SH-SY5Y (cell line): ENCODE results near the gene PTPRD.

Experiments
- GATA2 ChIP-seq: IDR thresholded peaks from 2 replicates; pipeline ENCODE4 v1.6.1; 2011; ENCODE audit warnings: mild to moderate bottlenecking, low read depth, low read length
- GATA3 ChIP-seq: IDR thresholded peaks from 2 replicates; pipeline ENCODE4 v1.6.1; 2011; ENCODE audit warnings: low read depth, mild to moderate bottlenecking, low read length, moderate library complexity

The PTPRD gene

DNA sequence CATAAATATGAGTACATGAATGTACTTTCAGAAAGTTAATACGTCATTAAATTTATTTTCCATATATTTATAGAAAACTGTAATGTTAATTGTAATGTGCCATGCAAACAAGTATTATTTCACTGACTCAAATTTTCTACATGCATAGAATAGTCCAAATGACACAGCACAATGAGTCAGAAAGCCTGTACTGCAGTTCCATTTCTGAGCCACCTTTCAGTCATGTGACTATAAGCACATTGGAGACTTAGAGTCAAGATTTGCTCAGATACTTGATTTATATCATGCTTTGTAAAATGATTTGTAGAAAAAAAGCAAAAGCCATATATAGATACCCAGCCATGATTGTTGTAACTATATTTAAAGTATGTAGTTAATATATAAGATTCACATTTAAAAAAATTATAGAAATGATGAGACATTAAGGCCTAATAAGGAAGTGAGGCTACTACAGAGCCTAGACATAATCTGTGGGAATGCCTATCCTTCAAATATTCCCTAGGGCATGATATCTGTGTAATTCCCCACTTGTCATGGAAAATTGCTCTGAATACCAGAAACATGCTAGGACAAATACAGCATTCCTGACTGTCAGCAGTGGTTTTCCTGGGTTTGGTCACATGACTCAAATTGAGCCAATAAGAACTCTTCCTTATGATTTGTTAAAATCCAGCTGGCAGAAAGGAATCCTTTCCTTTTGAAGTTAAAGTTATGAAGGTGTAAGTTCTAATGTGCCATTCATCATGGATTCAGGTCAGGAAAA lies 50.0 kb downstream of the PTPRD start:
- no peak for TF ChIP-seq GATA3
- TF ChIP-seq GATA2, result no peak

DNA sequence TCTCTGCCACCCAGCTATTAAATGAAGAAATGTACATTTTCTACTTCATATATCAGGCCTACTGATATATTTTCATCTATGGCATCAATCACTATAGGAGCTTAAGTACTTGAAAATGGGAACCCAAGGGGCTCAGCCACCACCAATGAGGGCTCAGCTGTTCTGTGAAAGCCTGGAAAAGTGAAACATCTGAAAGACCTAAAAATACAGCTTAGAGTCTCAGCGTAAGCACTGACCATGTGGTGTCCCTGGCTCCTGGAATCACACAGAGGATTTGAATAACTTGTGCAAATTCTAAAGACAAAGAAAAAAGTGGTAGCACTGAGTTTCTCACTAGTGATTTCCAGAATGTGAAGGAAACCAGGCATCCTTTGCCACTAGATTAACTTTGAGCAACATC lies 64.5 kb downstream of the PTPRD start:
- TF ChIP-seq GATA3, result no peak
- no peak for TF ChIP-seq GATA2

DNA sequence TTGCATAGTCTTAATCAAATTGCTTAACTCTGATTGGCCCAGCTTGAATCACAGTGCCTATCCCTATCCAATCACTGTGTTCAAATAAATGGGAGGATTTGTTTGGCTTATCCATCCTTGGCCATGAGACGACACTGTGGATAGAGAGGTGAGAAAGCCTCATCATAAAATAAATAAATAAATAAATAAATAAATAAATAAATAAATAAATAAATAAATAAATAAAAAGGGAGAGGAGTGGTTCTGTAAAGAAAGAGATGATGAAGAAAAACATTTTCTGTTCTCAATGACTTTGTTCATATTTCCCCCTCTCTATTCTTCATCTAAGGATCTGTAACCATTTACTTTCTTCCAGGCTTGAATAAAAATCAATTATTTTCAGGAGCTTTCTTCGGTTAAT lies 74.7 kb downstream of the PTPRD start:
- no peak for TF ChIP-seq GATA2
- TF ChIP-seq GATA3, result no peak

DNA sequence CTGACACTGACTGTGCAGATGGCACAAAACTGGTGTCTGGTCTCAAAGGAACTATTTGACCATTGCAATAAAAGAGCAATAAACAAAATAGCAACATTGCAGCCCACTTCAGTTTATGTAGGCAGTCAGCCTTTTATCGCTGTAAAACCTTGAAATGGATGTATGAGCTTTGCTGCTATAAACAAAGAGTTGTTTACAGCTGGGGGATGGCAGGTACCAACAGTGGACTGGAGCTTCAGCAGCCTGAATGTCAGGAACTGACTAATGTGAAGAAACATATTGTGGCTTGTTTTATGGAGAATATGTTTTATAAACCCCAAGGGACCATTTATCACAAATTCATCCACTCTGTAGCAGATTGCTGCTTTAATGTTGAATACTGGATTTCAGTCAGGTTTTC lies 78.0 kb downstream of the PTPRD start:
- TF ChIP-seq GATA2 (no peak), GATA3 (no peak)

DNA sequence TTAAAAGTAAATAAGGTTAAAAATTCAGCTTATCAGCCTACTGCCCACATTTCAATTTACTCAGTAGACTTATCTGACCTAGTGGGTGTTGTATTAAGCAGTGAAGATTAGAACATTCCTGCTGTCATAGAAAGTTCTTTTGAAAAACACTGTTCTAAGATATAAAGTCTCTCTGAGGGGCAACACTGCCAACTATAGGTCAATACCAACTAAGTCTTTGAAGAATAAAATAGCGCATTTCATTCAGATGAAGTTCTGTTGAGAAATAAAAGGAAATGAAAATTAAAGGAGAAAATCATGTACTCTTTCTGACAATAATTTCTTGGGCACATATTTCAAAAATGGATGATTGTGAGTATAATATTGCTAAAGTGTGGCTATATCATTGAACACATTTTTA lies 86.8 kb downstream of the PTPRD start:
- TF ChIP-seq GATA2 (no peak), GATA3 (no peak)

DNA sequence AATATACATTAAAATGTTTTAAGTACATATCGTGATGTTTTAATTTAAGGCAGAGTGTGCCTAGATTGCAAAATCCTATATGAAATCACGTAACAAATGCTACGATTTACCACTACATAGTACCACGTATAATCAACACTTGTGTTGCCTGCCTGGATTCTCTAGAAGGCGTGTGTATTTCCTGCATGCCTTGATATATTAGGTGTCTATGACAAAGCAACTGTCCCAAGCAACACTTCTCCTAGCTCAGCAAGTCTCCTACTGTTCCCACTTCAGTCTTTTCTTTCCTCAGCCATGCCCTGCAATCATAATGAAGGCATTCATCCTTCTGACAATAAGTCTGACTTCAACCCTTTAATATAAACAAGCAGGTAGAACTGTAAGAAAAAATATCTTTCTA lies 89.6 kb downstream of the PTPRD start:
- TF ChIP-seq GATA2 (no peak), GATA3 (no peak)

DNA sequence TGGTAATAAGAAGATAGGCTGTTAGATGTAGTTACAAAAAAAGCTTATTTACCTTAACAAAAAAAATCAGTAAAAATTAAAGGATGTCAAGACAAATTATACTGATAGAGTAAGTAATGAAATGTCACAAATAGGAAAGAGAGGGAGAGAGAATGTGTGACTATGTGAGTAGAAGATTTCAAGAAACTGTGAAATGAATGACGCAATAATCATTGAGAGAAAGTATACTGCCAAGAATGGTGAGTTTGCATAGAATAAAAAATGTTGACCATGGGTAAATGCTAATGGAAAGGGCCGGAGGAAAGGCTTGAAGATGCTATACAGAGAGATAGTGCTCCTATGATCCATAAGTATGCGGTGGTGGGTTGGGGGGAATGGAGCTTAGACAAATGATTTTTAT lies 100.7 kb downstream of the PTPRD start:
- TF ChIP-seq GATA2 (no peak), GATA3 (no peak)

DNA sequence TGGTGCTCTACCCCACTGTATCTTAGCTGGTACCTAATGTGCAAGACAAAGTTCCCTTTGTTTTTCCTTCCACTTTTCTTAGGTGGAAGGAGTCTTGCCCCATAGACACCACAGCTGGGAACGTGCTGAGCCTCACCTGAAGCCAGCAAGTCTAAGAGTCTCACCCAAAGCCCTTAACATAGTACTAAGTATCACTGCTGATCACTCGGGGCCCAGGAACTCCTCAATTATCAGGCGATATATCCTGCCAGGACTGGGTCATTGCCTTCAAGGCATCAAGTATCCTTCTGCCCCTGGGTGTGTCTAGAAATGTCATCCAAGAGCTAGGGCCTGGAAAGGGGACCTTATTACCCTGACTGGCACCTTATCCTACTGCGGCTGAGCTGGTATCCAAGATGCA lies 123.9 kb downstream of the PTPRD start:
- no peak for TF ChIP-seq GATA3
- TF ChIP-seq GATA2, result no peak

DNA sequence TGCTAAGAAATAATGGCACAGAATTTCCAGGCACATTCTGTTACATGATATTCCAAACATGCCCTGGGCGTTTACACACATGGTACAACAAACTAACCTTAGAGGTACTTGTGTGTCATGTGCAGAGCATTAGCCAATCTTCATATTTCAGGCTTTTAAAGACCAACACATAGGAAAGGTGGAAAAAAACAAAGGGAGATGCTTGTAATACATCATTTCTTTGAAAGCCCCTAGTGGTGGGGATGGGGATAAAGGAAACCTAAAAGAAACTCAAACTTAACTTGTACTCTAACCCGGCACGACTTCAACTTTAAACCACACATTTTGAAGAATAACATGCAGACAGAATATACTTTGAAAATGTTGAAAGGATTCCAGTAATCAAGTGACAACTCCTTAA lies 133.6 kb downstream of the PTPRD start:
- TF ChIP-seq GATA2 (no peak), GATA3 (no peak)

DNA sequence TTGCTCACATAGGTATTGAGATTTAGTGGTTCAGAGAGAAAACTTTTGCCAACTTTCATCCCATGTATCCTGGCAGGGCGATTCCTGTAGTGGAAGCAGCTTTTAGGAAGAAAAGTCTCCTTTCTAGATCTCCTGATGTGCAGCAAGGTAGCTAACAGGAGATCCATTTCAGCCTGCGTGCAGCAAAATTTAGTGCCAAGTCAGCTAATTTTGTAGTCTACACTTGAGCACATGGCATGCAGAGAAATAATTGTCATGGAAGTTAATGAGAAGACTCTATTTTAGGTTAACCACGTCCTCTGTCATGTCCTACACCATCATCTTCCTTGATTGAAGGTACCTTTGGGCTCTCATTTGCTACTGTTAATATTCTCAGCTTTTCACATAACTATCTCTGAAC lies 165.8 kb downstream of the PTPRD start:
- no peak for TF ChIP-seq GATA3
- no peak for TF ChIP-seq GATA2

DNA sequence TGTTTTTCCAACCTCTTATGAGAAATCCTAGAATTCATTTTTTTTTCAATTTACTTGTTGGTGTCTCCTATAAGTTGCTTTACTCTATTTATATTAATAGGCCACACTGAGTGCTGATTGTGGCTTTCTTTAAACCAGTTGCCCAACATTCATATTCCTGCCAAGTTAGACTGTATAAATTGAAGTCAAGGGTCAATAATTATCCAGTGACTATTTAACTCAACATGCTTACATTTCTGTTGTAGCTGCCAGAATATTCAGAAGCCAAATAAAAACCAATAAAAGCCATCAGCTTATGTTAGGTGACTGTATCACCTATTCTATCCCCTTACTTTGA lies 169.0 kb downstream of the PTPRD start:
- TF ChIP-seq GATA3 (no peak), GATA2 (no peak)

DNA sequence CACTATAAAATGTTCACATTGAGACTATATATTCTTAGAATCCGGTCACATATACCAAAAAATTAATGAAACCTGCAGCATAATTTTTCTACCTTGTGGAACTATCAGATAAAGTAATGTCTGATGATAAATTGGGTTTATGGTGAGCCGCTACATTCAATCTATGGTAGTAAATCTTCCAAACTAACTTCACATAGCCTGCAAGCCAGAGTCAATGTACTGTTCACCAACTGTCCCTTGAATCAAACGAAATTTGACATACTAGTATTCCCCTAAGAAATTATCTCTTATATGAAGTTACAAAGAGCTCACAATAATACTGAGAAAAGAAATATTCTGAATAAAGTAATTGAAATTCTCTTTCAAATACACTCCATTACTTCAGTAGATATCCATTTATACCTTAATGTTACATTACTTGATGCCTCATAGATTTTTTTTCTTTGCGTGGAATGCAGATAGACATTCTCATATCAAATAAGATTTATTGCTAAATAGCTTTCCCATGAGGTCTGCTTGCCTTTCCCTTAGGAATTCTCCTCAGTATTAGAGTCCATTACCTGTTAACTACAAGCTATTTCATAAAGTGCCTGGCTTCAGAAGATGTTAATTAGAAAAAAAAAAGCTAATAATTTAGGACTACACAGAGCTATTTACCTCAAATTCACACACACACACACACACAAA lies 169.5 kb downstream of the PTPRD start:
- TF ChIP-seq GATA3 (no peak), GATA2 (no peak)

DNA sequence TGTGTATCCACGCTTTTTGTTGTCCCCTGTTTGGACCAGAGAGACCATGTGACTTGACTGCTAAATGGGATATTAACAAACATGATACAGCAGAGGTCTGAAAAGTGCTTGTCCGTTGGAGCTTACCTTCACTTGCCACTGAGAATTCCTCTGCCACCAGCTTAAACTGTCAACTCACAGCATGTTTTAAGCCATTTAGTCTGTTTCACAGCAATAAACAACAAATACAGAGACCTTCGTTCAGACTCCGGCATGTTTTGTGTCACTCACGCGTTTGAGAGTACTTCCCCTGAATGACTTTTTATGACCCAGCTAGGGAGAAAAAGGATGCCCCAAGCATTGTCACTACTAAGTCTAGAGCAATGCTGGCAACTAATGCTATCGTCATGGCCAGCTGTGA lies 173.8 kb downstream of the PTPRD start:
- no peak for TF ChIP-seq GATA3
- TF ChIP-seq GATA2, result no peak

DNA sequence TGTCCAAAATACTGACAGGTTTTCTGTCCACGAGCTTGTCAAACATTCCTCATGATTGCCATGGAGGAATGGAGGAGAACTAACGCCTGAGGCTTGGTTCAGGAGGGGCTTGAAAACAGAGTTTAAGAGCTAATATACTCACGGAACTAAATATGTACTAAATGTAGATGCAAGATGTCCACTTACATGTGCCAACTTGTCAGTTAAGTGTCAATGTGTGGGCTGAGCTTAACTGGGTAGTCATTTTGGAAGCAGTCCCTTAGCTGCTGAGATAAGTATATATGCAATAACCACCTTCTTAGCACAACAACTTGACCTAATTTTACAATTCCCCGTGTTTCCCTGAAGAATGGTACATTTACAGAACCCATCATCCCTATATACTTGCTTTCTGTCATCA lies 176.0 kb downstream of the PTPRD start:
- no peak for TF ChIP-seq GATA2

DNA sequence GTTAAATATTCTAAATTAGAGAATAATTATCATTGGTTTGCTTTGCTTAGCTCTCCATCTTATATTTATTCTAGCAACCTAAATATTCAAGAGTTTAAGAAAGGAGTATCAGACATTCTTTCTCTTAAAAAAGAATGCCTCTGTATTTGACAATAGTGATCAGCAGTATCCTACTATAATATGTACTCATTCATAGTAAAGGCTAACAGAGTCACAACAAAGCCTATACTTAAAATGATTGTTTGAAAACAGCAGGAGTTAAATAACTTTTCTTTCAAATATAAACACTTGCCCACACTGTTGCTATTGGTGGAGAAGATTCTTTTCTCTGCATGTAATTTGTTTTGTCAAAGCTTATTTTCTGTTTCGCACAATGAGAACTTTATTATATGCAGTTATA lies 178.4 kb downstream of the PTPRD start:
- TF ChIP-seq GATA3 (no peak), GATA2 (no peak)

DNA sequence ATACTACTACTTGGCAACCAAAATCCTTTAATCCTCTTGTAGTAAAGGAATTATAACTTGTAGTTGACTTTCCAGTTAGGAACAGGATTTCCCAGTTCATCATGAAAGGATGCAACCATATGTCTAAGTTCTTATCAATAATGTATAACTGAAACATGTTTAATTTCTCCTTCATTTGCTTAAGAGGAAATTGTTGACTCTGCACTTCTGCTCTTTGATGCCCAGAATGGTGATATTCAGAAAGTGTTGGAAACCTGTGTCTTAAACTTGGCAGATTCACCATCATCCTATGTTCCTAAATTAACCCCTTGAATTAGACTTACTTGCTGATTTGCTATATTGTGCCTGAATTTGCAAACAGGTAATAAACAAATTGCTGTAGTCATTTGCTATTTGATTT lies 201.5 kb downstream of the PTPRD start:
- no peak for TF ChIP-seq GATA3

DNA sequence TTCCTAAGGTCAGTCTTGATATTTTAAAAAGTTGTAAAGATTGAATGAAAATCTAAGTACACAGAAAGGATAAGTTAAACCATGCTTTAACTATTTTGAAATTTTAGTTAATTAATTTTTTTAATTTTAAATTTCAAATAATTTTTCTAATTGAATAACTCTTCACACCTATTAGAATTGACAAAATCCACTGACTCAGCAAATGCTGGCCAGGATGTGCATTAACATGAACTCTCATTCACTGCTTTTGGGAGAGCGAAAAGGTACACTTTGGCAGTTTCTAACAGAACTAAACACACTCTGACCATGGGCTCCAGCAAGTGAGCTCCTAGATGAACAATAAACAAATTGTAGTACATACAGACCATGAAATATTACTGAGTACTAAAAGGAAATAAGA lies 209.5 kb downstream of the PTPRD start:
- TF ChIP-seq GATA3, result no peak
- no peak for TF ChIP-seq GATA2
